Mesodermal cell (in vitro differentiated cells): ENCODE measurements around the gene CLTCL1. TPM values are rescaled to one million over a fixed set of nuclear protein-coding genes. Genes with fewer than 3 reads are reported as not detected.
"Not testable (repeated sequence)": the region's sequence is repeated elsewhere in the genome, so short reads cannot be mapped to it uniquely, and the experiment has no call there.

Experiments used
- H3K27ac ChIP-seq: 2 replicates; pipeline ENCODE4 v1.7.0; 2013; ENCODE audit warnings: mild to moderate bottlenecking, low read depth, low read length, moderate library complexity; ENCODE audit not compliant: severe bottlenecking
- H3K36me3 ChIP-seq: 2 replicates; pipeline ENCODE4 v1.7.1; 2013; ENCODE audit warnings: mild to moderate bottlenecking, low read length, moderate library complexity; ENCODE audit not compliant: control insufficient read depth, insufficient read depth
- H3K4me1 ChIP-seq: one replicate; pipeline ENCODE4 v1.7.1; 2013; ENCODE audit warnings: mild to moderate bottlenecking, low read length; ENCODE audit not compliant: insufficient read depth, control insufficient read depth, poor library complexity, severe bottlenecking
- H3K4me3 ChIP-seq: 2 replicates; pipeline ENCODE4 v1.7.0; 2013; ENCODE audit warnings: low read length, control low read depth, mild to moderate bottlenecking; ENCODE audit not compliant: insufficient read depth, poor library complexity, severe bottlenecking; ENCODE audit errors: extremely low read depth
- H3K9me3 ChIP-seq: 2 replicates; pipeline ENCODE4 v1.7.1; 2013; ENCODE audit warnings: mild to moderate bottlenecking, low read length, moderate library complexity; ENCODE audit not compliant: control insufficient read depth
- WGBS, 2 experiments: methylation state at CpG; one replicate each; pipeline ENCODE4 v1.1.5; 2013; ENCODE audit warnings: missing lambda C conversion rate in 2 of 2; ENCODE audit not compliant: insufficient coverage in 2 of 2; 5-methylcytosine and 5-hydroxymethylcytosine counted together
- polyA plus RNA-seq, 2 experiments: library from polyadenylated mRNA; stranded (reverse); fragments of 50-300 nt; gene quantifications; one replicate each; pipeline ENCODE4 v1.2.3, GENCODE V29; 2013

Gene CLTCL1
- polyA plus RNA-seq (2013, experiment 1 of 2): 6.9 TPM
- polyA plus RNA-seq (2013, experiment 2 of 2): 8.1 TPM

DNA sequence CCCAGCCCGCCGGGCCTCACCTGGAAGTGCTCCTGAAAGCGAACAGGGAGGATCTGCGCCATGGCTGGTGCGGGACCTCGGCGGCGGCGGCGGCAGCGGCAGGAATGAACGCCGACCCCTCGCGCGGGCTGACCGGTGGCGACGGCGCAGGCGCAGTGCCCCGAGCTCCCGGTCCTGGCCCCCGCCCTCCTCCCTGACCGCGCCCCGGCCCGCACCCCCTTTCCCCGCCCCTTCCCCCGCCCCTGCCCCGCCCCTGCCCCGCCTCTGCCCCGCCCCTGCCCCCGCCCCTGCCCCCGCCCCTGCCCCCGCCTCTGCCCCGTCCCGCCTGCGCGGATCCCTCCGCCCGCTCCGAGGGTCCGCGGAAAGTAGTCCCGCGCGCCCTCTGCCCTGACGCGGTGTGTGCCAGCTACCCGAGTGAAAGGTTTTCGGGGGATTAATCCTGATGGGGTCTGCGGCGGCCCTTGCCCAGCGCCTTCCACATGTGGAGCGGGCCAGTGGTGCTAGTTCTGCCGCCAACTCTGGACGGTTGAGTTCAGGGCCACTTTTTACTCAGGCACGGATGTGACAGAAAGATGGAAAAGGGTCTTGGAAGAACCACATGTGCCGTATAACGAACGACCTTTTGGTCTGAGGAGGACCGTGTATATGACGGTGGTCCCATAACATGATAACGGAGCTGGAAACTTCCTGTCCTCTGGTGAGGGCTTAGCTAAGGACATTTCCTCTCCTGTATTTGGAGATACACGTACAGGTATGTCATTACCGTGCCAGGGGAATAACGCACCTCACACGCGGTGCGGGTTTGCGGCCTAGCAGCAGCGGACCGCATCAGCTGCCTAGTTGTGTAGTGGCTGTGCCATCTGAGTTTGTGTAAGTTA lies at the start of gene CLTCL1:
Gene CLTCL1, minus strand, starts transcription at position 140 of the 878 bp plus-strand sequence. Its CDS starts 78 bp downstream, at position 62.
- H3K36me3 ChIP-seq: no peaks in the 10 kb centered on the region
- WGBS, 2 experiments: 15 to 17% methylated on average over 43 to 46 of the region's 74 CpGs
- H3K4me1 ChIP-seq: peaks cover 13% of the 10 kb centered on the region
- H3K9me3 ChIP-seq: no peaks in the 10 kb centered on the region
- H3K27ac ChIP-seq: no peak within 1 kb of the TSS
- peak within 1 kb of the TSS; percentile 75 for H3K4me3 ChIP-seq

DNA sequence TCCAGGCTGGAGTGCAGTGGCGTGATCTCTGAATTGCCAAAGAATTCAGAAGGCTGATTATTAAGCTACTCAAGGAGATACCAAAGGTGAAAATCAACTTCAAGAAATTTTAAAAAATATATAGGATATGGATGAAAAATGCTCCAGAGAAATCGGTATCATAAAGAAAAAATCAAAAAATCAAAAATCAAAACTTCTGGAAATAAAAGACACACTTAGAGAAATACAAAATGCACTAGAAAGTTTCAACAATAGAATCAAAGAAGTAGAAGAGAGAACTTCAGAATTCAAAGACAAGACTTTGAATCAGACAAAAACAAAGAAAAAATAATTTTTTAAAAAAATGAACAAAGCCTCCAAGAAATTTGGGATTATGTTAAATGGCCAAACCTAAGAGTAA lies 45.6 kb upstream of the CLTCL1 start:
- peaks cover 80% of the 10 kb centered on the region for H3K36me3 ChIP-seq
- no CpG with 5 or more reads among the region's 2 CpGs for WGBS, 2 experiments
- no peak overlapping the region for H3K27ac ChIP-seq
- no peak overlapping the region for H3K4me3 ChIP-seq
- H3K4me1 ChIP-seq: no peaks in the 10 kb centered on the region
- peaks cover 3% of the 10 kb centered on the region for H3K9me3 ChIP-seq

DNA sequence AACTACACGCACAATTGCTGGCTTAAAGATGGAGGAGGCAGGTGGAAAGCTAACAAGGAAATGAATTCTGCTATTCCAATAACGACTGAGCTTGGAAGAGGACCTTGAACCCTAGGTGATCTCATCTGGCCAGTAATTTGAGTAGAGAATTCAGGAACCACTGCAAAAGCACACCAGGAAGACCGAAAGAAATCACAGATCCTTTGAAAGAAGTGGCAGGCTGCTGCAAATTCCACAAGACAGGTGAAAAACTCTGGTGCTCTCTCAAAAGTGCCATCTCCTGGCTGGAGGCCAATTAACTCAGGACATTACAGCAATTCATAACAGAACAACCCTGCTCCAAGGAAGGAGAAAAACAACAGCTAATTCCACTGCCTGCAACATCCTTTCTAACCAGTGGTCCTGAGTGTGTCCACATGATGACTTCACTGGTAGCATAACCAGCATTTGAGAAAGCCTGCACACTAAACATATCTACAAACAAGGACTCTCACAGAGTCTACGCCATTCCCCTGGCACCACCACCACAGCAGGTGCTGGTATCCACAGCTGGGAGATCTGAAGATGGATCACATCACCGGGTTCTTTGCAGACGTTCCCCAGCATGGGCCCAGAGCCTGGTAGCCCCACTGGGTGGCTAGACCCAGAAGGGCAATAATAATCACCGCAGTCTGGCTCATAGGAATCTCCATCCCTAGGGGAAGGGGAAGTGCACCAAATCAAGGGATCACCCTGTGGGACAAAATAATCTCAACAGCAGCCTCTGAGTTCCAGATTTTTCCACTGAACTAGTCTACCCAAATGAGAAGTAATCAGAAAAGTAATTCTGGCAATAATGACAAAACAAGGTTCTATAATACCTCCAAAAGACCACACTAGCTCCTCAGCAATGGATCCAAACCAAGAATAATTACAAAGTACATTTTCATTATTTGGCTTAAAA lies 44.9 kb upstream of the CLTCL1 start:
- Histone ChIP-seq H3K9me3 (peaks cover 3% of the 10 kb centered on the region), H3K4me3 (no peak overlapping the region), H3K4me1 (no peaks in the 10 kb centered on the region), H3K36me3 (peaks cover 83% of the 10 kb centered on the region), H3K27ac (no peak overlapping the region)
- WGBS, 2 experiments: 97 to 98% methylated on average over 4 to 7 of the region's 7 CpGs

DNA sequence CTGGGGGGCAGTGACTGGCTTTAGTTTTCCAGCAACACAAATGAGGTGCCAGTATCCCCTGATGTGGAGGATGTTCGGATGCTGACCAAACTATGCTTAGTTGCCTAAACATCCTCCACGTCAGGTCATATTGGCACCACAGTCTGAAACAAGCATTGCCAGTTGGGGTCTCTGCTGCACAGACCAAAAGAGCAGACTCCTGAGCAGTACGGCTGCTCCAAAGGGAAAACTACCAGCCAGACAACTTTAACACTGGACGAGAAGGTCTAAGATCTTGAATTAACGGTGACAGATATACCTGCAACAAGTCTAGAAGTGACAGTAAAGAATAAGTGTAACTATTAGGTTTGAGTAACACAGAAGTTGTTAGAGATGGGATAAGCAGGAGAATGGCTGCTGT lies 40.5 kb upstream of the CLTCL1 start:
- Histone ChIP-seq H3K9me3 (peaks cover 3% of the 10 kb centered on the region), H3K4me3 (no peak overlapping the region), H3K27ac (no peak overlapping the region), H3K36me3 (peaks cover 83% of the 10 kb centered on the region), H3K4me1 (no peaks in the 10 kb centered on the region)
- WGBS, 2 experiments: 96 to 100% methylated on average over 3 to 5 of the region's 5 CpGs

DNA sequence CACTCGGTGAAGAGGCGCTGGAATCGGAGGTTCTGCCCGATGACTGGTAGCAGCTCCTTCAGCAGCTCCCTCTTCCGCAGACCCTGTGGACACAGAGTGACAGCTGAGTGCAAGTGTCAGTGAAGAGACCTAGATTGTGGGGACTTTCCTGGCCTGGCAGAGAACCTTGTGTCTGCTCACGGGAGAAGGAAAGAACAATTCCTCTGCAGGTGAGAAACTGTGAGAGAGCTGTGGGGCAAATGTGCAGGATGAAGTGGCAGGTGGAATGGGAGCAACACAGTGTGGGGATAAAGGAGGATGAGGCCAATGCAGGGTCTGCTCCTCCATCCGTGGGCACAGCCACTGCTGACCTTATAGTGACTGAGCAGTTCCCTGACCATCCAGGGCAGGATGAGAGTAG lies 40.0 kb upstream of the CLTCL1 start:
- peaks cover 78% of the 10 kb centered on the region for H3K36me3 ChIP-seq
- peaks cover 3% of the 10 kb centered on the region for H3K9me3 ChIP-seq
- WGBS, 2 experiments: 98 to 99% methylated on average over 7 of the region's 7 CpGs

DNA sequence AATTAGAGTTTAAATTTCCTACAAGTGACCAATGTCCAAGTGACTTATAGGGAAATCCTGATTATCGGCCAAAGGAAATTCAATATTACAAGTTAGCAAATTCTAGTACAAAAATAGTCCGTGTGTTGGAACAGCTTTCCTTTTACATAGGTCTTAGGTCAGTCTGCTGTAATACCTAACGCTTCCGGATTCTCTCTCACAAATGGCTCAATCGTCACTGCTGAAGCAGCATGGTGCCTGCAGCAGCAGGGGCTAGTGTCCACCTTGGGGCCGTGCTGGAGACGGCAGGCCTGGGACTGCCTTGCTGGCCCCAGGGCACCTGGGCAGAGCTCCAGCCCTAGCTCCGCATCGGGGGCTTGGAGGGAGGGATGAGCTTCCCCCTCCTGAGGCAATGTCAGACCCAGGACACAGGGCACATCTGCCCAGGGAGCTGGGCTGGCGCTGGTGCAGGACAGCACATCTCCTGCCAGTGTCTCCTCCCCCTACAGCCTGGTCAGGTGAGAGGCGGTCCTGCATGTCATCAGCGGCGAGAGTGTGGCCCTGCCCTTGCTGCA lies 39.4 kb upstream of the CLTCL1 start:
- Histone ChIP-seq H3K27ac (no peak overlapping the region), H3K36me3 (peaks cover 73% of the 10 kb centered on the region), H3K4me3 (no peak overlapping the region), H3K4me1 (no peaks in the 10 kb centered on the region), H3K9me3 (peaks cover 3% of the 10 kb centered on the region)
- WGBS, 2 experiments: 96% methylated on average over 9 to 13 of the region's 13 CpGs

More for the DNA sequence above, 40.0 kb upstream of the CLTCL1 start:
- no peaks in the 10 kb centered on the region for H3K4me1 ChIP-seq
- H3K4me3 ChIP-seq: no peak overlapping the region
- no peak overlapping the region for H3K27ac ChIP-seq

DNA sequence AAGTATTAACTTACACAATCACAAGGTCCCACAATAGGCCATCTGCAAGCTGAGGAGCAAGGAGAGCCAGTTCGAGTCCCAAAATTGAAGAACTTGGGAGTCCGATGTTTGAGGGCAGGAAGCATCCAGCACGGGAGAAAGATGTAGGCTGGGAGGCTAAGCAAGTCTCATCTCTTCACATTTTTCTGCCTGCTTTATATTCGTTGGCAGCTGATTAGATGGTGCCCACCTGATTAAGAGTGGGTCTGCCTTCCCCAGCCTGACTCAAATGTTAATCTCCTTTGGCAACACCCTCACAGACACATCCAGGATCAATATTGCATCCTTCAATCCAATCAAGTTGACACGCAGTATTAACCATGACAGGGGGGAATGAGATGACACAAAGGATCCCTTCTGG lies 38.7 kb upstream of the CLTCL1 start:
- H3K27ac ChIP-seq, H3K4me1 ChIP-seq, H3K4me3 ChIP-seq, H3K9me3 ChIP-seq: not testable (repeated sequence)
- WGBS, 2 experiments: 80 to 97% methylated on average over 2 to 5 of the region's 5 CpGs
- H3K36me3 ChIP-seq: peaks cover 66% of the 10 kb centered on the region

DNA sequence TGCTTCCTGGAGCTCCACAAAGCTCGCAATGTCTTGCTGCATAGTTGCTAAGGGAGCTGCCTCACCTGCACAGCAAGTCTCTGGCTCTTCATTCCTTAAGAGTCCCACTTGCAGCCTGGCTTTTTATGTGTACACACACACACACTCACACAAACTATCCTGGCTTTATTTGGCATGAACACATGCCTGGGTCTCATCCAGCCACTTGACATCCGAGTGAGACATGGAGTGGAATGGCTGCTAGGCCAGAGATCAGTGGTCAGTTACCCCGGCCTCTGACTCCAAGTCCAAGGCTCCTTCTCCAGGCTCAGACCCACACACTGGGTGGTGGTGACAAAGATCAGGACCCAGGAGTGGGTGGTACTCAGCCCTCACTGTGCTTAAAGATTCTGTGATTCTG lies 37.9 kb upstream of the CLTCL1 start:
- Histone ChIP-seq H3K36me3 (peaks cover 58% of the 10 kb centered on the region), H3K4me1 (no peaks in the 10 kb centered on the region), H3K4me3 (no peak overlapping the region), H3K9me3 (peaks cover 3% of the 10 kb centered on the region), H3K27ac (no peak overlapping the region)
- WGBS, 2 experiments: 100% methylated on average over 2 to 3 of the region's 3 CpGs

DNA sequence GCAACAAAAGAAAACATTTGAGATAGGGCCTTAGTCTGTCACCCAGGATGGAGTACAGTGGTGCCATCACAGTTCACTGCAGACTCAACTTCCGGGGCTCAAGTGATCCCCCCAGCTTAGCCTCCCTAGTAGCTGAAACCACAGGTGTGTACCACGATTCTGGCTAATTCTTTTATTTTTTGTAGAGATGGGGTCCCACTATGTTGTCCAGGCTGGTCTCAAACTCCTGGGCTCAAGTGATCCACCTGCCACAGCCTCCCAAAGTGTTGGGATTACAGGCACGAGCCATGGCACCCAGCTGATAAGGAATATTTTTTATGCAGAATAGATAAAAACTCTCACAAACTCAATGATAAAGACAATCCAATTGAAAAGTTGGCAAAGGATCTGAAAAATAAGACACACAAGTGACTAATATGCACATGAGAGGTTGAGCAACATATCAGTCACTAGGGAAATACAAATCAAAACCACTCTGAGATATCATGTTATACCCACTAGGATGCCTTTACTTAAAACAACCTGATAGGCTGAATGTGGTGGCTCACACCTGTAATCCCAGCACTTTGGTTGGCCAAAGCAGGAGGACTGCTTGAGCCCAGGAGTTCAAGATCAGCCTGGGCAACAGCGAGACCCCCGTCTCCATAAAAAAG lies 33.9 kb upstream of the CLTCL1 start:
- H3K27ac ChIP-seq: no peak overlapping the region
- 78% methylated on average over 1 of the region's 5 CpGs; no CpG with 5 or more reads in 1 of the 2 experiments for WGBS, 2 experiments
- no peak overlapping the region for H3K4me3 ChIP-seq
- no peaks in the 10 kb centered on the region for H3K4me1 ChIP-seq
- H3K36me3 ChIP-seq: peaks cover 23% of the 10 kb centered on the region
- H3K9me3 ChIP-seq: no peaks in the 10 kb centered on the region

DNA sequence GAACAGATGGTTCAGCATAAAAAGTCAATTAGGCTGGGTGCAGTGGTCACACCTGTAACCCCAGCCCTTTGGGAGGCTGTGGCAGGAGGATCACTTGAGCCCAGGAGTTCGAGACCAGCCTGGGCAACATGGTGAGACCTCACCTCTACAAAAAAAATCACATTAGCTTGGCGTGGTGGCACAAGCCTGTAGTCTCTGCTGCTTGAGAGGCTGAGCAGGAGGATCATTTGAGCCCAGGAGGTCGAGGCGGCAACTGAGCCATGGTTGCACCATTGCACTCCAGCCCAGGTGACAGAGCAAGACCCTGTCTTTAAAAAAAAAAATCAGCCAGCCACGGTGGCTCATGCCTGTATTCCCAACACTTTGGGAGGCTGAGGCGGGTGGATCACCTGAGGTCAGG lies 31.9 kb upstream of the CLTCL1 start:
- H3K4me1 ChIP-seq, H3K4me3 ChIP-seq, H3K27ac ChIP-seq, H3K36me3 ChIP-seq, H3K9me3 ChIP-seq: not testable (repeated sequence)
- WGBS, 2 experiments: 84 to 94% methylated on average over 5 of the region's 6 CpGs
